ENCODE results near the gene ARFRP1. TPM values are rescaled to one million over a fixed set of nuclear protein-coding genes. Genes with fewer than 3 reads are reported as not detected.

ARFRP1 gene
- total and polyA plus RNA-seq, 2 of the 13 experiments (the other 11 are each of a cell fraction or from before 2014, with no cell fraction given): 32.0 to 51.1 TPM

DNA sequence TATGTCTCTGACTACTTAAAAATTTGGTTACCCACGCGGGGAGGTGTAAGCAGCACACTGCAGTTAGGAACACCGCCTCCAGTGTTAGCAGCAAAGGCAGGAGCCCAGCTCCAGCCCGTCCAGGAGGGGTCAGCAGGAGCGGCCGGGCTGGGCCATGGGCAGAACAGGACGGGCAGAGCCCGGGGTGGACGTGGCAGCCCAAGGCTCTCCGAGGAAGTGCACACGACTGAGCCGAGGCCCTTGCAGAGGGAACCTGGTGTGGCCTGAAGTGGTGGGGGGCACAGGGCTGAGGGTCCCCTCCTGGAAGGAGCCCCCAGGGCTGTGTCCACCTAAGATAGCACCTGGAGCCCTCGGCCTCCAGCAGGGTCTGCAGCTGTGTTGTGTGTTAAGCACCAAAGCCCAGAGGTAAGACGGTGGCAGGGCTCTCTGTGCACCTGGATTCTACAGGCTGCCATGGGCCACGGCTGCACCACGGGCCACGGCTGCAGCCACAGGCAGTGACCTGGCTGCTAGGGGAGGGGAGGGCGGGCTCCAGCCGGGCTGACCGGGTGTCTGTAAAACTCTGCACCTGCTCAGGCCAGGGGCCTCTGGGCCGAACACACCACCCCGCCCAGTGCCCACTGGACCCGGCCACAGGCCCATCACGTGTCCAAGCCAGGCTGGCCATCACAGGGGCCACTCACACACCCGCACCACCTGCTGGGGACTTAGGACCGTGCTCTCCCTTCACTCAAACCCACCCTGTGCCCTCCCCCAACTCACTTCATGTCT, 38.4 kb upstream of the ARFRP1 start (continued):
- TF ChIP-seq SRSF9 (IDR thresholded peaks at IDR 0.05; ENCODE audit: borderline replicate concordance, insufficient read depth, low read depth, low read length, poor library complexity, severe bottlenecking) (no peak), ZNF282 (IDR thresholded peaks at IDR 0.05; ENCODE audit: partially characterized antibody) (no peak), ZNF367 (CRISPR knock-in tag; IDR thresholded peaks at IDR 0.05; ENCODE audit: borderline replicate concordance) (no peak), NR2C2 (CRISPR knock-in tag; IDR thresholded peaks at IDR 0.05; ENCODE audit: borderline replicate concordance) (no peak), NCOA5 (CRISPR knock-in tag; IDR thresholded peaks at IDR 0.05) (no peak), GPN1 (CRISPR knock-in tag; IDR thresholded peaks at IDR 0.05; ENCODE audit: borderline replicate concordance) (no peak), TSC22D2 (CRISPR knock-in tag; IDR thresholded peaks at IDR 0.05; ENCODE audit: borderline replicate concordance) (no peak), ZBTB1 (CRISPR knock-in tag; IDR thresholded peaks at IDR 0.05; ENCODE audit: borderline replicate concordance) (no peak), ZNF12 (CRISPR knock-in tag; IDR thresholded peaks at IDR 0.05) (no peak), ATAD3A (CRISPR knock-in tag; IDR thresholded peaks at IDR 0.05) (no peak), SNAPC2 (CRISPR knock-in tag; IDR thresholded peaks at IDR 0.05) (no peak), ZNF577 (CRISPR knock-in tag; IDR thresholded peaks at IDR 0.05; ENCODE audit: borderline replicate concordance, low read depth) (no peak), TOE1 (CRISPR knock-in tag; IDR thresholded peaks at IDR 0.05) (no peak), ZNF234 (CRISPR knock-in tag; conservative IDR thresholded peaks at IDR 0.05) (no peak), CC2D1A (CRISPR knock-in tag; IDR thresholded peaks at IDR 0.05) (no peak), ZNF629 (CRISPR knock-in tag; conservative IDR thresholded peaks at IDR 0.05) (no peak), ZNF83 (CRISPR knock-in tag; IDR thresholded peaks at IDR 0.05; ENCODE audit: borderline replicate concordance) (no peak), SP2 (CRISPR knock-in tag; IDR thresholded peaks at IDR 0.05) (no peak)
- TF ChIP-seq, protein P1, sequence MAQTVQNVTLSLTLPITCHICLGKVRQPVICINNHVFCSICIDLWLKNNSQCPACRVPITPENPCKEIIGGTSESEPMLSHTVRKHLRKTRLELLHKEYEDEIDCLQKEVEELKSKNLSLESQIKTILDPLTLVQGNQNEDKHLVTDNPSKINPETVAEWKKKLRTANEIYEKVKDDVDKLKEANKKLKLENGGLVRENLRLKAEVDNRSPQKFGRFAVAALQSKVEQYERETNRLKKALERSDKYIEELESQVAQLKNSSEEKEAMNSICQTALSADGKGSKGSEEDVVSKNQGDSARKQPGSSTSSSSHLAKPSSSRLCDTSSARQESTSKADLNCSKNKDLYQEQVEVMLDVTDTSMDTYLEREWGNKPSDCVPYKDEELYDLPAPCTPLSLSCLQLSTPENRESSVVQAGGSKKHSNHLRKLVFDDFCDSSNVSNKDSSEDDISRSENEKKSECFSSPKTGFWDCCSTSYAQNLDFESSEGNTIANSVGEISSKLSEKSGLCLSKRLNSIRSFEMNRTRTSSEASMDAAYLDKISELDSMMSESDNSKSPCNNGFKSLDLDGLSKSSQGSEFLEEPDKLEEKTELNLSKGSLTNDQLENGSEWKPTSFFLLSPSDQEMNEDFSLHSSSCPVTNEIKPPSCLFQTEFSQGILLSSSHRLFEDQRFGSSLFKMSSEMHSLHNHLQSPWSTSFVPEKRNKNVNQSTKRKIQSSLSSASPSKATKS (CRISPR knock-in tag; IDR thresholded peaks at IDR 0.05): no peak
- TF ChIP-seq, protein P2, sequence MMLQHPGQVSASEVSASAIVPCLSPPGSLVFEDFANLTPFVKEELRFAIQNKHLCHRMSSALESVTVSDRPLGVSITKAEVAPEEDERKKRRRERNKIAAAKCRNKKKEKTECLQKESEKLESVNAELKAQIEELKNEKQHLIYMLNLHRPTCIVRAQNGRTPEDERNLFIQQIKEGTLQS (CRISPR knock-in tag; IDR thresholded peaks at IDR 0.05): 0 out of 2 replicates have a peak, but pooled peaks have one; percentile 8
- TF ChIP-seq, protein P3, sequence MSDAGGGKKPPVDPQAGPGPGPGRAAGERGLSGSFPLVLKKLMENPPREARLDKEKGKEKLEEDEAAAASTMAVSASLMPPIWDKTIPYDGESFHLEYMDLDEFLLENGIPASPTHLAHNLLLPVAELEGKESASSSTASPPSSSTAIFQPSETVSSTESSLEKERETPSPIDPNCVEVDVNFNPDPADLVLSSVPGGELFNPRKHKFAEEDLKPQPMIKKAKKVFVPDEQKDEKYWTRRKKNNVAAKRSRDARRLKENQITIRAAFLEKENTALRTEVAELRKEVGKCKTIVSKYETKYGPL (CRISPR knock-in tag; IDR thresholded peaks at IDR 0.05): no peak
- TF ChIP-seq, protein P4, sequence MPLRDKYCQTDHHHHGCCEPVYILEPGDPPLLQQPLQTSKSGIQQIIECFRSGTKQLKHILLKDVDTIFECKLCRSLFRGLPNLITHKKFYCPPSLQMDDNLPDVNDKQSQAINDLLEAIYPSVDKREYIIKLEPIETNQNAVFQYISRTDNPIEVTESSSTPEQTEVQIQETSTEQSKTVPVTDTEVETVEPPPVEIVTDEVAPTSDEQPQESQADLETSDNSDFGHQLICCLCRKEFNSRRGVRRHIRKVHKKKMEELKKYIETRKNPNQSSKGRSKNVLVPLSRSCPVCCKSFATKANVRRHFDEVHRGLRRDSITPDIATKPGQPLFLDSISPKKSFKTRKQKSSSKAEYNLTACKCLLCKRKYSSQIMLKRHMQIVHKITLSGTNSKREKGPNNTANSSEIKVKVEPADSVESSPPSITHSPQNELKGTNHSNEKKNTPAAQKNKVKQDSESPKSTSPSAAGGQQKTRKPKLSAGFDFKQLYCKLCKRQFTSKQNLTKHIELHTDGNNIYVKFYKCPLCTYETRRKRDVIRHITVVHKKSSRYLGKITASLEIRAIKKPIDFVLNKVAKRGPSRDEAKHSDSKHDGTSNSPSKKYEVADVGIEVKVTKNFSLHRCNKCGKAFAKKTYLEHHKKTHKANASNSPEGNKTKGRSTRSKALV (CRISPR knock-in tag; IDR thresholded peaks at IDR 0.05): no peak
